Esophagus muscularis mucosa (tissue), 4 donors: ENCODE data around the gene OR13A1. TPM values are rescaled to one million over a fixed set of nuclear protein-coding genes. Genes with fewer than 3 reads are reported as not detected.
"Not testable (repeated sequence)": the region's sequence is repeated elsewhere in the genome, so short reads cannot be mapped to it uniquely, and the experiment has no call there.

Experiments
- DNase-seq: peaks from one replicate; pipeline ENCODE4 v3.0.0-alpha.2; 2017; ENCODE audit errors: extremely low spot score
- H3K27ac ChIP-seq, 4 donors: fragments of 200-600 bp; sonication (generic); replicated peaks in 1 of 4; 1 replicate in 3 of 4; 2 replicates in 1 of 4; pipeline ENCODE4 v1.5.1; 2016 to 2019; ENCODE audit warnings: mild to moderate bottlenecking in 1 of 4
- H3K27me3 ChIP-seq, 4 donors: fragments of 200-600 bp; sonication (generic); one replicate each; pipeline versions ENCODE4 v1.5.1 to v1.6.0; 2016 to 2019
- H3K36me3 ChIP-seq, 4 donors: fragments of 200-600 bp; sonication (generic); one replicate each; pipeline ENCODE4 v1.5.1; 2016 to 2019
- H3K4me1 ChIP-seq, 4 donors: fragments of 200-600 bp; sonication (generic); one replicate each; pipeline ENCODE4 v1.5.1; 2016 to 2019
- H3K4me3 ChIP-seq, 4 donors: fragments of 200-600 bp; sonication (generic); 1 replicate in 2 of 4; 2 replicates in 2 of 4; pipeline ENCODE4 v1.5.1; 2016 to 2019; ENCODE audit warnings: mild to moderate bottlenecking in 4 of 4, moderate library complexity in 1 of 4
- H3K9me3 ChIP-seq, 4 donors: fragments of 200-600 bp; sonication (generic); 1 replicate in 3 of 4; 2 replicates in 1 of 4; pipeline ENCODE4 v1.5.1; 2016 to 2019
- EP300 ChIP-seq: sonication (generic); formaldehyde crosslinking; IDR thresholded peaks from one replicate; pipeline ENCODE4 v1.6.1; 2017; ENCODE audit warnings: antibody characterized with exemption
- POLR2A ChIP-seq: fragments of 450-650 bp; IDR thresholded peaks from one replicate; pipeline ENCODE4 v1.6.1; 2017; ENCODE audit warnings: antibody characterized with exemption, moderate library complexity, mild to moderate bottlenecking, low read depth
- POLR2AphosphoS5 ChIP-seq, 2 donors: sonication (generic); formaldehyde crosslinking; IDR thresholded peaks; one replicate each; pipeline ENCODE4 v1.6.1; 2017; ENCODE audit warnings: antibody characterized with exemption in 2 of 2
- WGBS: methylation state at CpG from one replicate; pipeline ENCODE4 v1.1.5; 2018; 5-methylcytosine and 5-hydroxymethylcytosine counted together
- intact Hi-C: fragments of 100-400 bp; cut with DNase I; formaldehyde crosslinking; loops from one replicate; pipeline ENCODE4 v1.15.1; 2023
- total RNA-seq, 4 donors: library from RNA; depleted of rRNA; stranded (reverse); fragments of >200 nt; gene quantifications; one replicate each; pipeline versions ENCODE4 v1.1.0 to v1.2.1, GENCODE V29; 2016
- TF ChIP-seq, protein P1 (sequence below), 3 experiments: fragments of 200-600 bp in 2 of 3; fragments of 450-650 bp in 1 of 3; sonication (generic) in 2 of 3; IDR thresholded peaks; one replicate each; pipeline ENCODE4 v1.5.1; 2017 to 2019; ENCODE audit warnings: antibody characterized with exemption in 3 of 3, mild to moderate bottlenecking in 2 of 3, moderate library complexity in 1 of 3

OR13A1 gene
- total RNA-seq, 4 donors from 2014 or later = not detected

DNA sequence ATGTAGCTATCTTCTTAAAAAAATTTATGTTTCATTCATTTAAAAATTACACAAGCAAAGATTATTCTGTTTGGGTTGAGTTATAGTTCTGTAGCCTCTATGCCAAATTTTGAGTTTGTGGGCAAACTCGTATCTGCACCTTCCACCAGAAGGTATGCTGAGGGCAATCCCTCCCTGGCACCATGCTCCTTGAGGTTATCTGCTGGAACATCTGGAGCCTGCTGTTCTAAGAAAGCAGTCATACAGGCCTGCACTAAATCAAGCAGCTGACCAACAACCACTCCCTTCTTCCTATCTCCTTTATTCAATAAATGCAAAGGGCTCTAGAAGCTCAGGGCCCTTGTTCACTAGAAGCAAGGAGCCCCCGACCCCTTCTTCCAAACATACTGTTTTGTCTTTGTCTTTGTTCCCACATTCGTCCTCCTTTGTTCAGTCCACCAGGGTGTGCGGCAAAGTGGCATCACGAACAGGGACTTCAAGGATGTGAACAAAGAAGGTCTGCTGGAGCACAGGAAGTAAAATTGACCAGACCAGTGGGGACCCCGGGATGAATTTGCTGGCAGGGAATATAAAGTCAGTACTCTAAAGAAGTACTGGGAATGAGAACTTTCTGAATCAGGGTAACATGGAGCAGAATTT lies 36.4 kb downstream of the OR13A1 start:
- no peak for TF ChIP-seq EP300
- no peak for TF ChIP-seq POLR2AphosphoS5 (IDR thresholded peaks at IDR 0.05)
- TF ChIP-seq, protein P1, sequence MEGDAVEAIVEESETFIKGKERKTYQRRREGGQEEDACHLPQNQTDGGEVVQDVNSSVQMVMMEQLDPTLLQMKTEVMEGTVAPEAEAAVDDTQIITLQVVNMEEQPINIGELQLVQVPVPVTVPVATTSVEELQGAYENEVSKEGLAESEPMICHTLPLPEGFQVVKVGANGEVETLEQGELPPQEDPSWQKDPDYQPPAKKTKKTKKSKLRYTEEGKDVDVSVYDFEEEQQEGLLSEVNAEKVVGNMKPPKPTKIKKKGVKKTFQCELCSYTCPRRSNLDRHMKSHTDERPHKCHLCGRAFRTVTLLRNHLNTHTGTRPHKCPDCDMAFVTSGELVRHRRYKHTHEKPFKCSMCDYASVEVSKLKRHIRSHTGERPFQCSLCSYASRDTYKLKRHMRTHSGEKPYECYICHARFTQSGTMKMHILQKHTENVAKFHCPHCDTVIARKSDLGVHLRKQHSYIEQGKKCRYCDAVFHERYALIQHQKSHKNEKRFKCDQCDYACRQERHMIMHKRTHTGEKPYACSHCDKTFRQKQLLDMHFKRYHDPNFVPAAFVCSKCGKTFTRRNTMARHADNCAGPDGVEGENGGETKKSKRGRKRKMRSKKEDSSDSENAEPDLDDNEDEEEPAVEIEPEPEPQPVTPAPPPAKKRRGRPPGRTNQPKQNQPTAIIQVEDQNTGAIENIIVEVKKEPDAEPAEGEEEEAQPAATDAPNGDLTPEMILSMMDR (IDR thresholded peaks at IDR 0.05) = no peak
- TF ChIP-seq POLR2A = no peak
- DNase-seq = no peak
- H3K27ac ChIP-seq = no peak overlapping the region
- intact Hi-C loops = no loop called here
- no peaks in the 10 kb centered on the region for H3K36me3 ChIP-seq
- H3K4me1 ChIP-seq = peaks cover 0 to 3% (median 0%) of the 10 kb centered on the region in 4 donors
- no peaks in the 10 kb centered on the region for H3K27me3 ChIP-seq
- H3K4me3 ChIP-seq = no peak overlapping the region
- no peaks in the 10 kb centered on the region for H3K9me3 ChIP-seq
- 58% methylated on average over 6 of the region's 6 CpGs for WGBS

GRCh38 chr10:45276146-45276545 lies 39.3 kb downstream of the OR13A1 start:
- H3K4me1 ChIP-seq, H3K27ac ChIP-seq, H3K27me3 ChIP-seq, DNase-seq, H3K9me3 ChIP-seq, H3K4me3 ChIP-seq, intact Hi-C loops, H3K36me3 ChIP-seq: not testable (repeated sequence)

DNA sequence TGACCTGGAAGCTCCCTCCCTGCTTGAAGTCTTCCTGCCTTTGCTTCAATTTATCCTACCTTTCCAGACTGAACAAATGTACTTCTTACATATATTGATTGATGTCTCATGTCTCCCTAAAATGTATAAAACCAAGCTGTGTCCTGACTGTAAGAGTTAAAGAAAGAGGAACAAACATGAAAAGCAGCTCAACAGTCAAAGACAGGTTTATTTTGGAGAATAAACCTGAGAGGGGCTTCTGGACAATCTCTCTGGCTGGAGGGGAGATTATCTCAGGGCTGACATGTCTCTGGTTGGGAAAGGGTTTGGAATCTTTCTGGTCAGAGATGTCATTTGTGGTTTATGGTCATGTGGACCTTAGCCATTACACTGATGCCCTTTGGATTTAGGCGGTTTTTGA lies 41.0 kb downstream of the OR13A1 start:
- Histone ChIP-seq H3K4me3 (no peak overlapping the region), H3K9me3 (no peaks in the 10 kb centered on the region), H3K27me3 (no peaks in the 10 kb centered on the region), H3K4me1 (no peaks in the 10 kb centered on the region), H3K36me3 (no peaks in the 10 kb centered on the region), H3K27ac (no peak overlapping the region)
- TF ChIP-seq, protein P1 (IDR thresholded peaks at IDR 0.05) = no peak
- TF ChIP-seq EP300 (no peak), POLR2AphosphoS5 (IDR thresholded peaks at IDR 0.05) (no peak), POLR2A (no peak)
- DNase-seq = no peak
- intact Hi-C loops = no loop called here
- WGBS = 67% methylated on average over 1 of the region's 1 CpG

DNA sequence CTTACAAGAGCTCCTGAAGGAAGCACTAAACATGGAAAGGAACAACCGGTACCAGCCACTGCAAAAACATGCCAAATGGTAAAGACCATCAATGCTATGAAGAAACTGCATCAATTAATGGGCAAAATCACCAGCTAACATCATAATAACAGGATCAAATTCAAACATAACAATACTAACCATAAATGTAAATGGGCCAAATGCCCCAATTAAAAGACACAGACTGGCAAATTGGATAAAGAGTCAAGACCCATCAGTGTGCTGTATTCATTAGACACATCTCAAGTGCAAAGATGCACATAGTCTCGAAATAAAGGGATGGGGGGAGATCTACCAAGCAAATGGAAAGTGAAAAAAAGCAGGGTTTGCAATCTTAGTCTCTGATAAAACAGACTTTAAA lies 47.6 kb downstream of the OR13A1 start:
- H3K27ac ChIP-seq, H3K9me3 ChIP-seq, intact Hi-C loops, DNase-seq, H3K36me3 ChIP-seq, H3K4me1 ChIP-seq, H3K4me3 ChIP-seq: not testable (repeated sequence)
- 68% methylated on average over 2 of the region's 2 CpGs for WGBS
- H3K27me3 ChIP-seq = peaks cover 0 to 16% (median 0%) of the 10 kb centered on the region in 4 donors

GRCh38 chr10:45265996-45266395 lies 49.4 kb downstream of the OR13A1 start:
- H3K27ac ChIP-seq = no peak overlapping the region
- H3K27me3 ChIP-seq = peaks cover 0 to 16% (median 0%) of the 10 kb centered on the region in 4 donors
- H3K4me3 ChIP-seq = no peak overlapping the region
- TF ChIP-seq, protein P1 (IDR thresholded peaks at IDR 0.05) = no peak
- TF ChIP-seq POLR2A (no peak), EP300 (no peak), POLR2AphosphoS5 (IDR thresholded peaks at IDR 0.05) (no peak)
- peaks cover 0 to 8% (median 2%) of the 10 kb centered on the region in 4 donors for H3K9me3 ChIP-seq
- no peaks in the 10 kb centered on the region for H3K4me1 ChIP-seq
- 79% methylated on average over 4 of the region's 4 CpGs for WGBS
- no peaks in the 10 kb centered on the region for H3K36me3 ChIP-seq
- DNase-seq = no peak
- intact Hi-C loops = no loop called here

GRCh38 chr10:45261946-45262345 lies 53.5 kb downstream of the OR13A1 start:
- no peak for DNase-seq
- 65% methylated on average over 2 of the region's 2 CpGs for WGBS
- intact Hi-C loops = no loop called here

More at GRCh38 chr10:45261946-45262345, 53.5 kb downstream of the OR13A1 start:
- Histone ChIP-seq H3K9me3 (peaks cover 0 to 8% (median 2%) of the 10 kb centered on the region in 4 donors), H3K4me3 (no peak overlapping the region), H3K4me1 (no peaks in the 10 kb centered on the region), H3K27me3 (peaks cover 0 to 16% (median 0%) of the 10 kb centered on the region in 4 donors), H3K36me3 (no peaks in the 10 kb centered on the region), H3K27ac (no peak overlapping the region)
- TF ChIP-seq, protein P1 (IDR thresholded peaks at IDR 0.05) = no peak
- no peak for TF ChIP-seq EP300
- TF ChIP-seq POLR2A = no peak
- TF ChIP-seq POLR2AphosphoS5 (IDR thresholded peaks at IDR 0.05) = no peak
